ENCODE data around the gene SHPK.
"Not testable (repeated sequence)": the region's sequence is repeated elsewhere in the genome, so short reads cannot be mapped to it uniquely, and the experiment has no call there.

Gene SHPK

GRCh38 chr17:3583456-3583855 is 52.6 kb downstream of the SHPK start:
- DNase-seq (ENCODE audit: low read depth in 1 of 2, low spot score in 1 of 2), result no peak
- TF ChIP-seq, protein P1, sequence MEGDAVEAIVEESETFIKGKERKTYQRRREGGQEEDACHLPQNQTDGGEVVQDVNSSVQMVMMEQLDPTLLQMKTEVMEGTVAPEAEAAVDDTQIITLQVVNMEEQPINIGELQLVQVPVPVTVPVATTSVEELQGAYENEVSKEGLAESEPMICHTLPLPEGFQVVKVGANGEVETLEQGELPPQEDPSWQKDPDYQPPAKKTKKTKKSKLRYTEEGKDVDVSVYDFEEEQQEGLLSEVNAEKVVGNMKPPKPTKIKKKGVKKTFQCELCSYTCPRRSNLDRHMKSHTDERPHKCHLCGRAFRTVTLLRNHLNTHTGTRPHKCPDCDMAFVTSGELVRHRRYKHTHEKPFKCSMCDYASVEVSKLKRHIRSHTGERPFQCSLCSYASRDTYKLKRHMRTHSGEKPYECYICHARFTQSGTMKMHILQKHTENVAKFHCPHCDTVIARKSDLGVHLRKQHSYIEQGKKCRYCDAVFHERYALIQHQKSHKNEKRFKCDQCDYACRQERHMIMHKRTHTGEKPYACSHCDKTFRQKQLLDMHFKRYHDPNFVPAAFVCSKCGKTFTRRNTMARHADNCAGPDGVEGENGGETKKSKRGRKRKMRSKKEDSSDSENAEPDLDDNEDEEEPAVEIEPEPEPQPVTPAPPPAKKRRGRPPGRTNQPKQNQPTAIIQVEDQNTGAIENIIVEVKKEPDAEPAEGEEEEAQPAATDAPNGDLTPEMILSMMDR (IDR thresholded peaks at IDR 0.05; ENCODE audit: insufficient read depth, low read length), result no peak
- no peak for TF ChIP-seq POLR2AphosphoS5 (IDR thresholded peaks at IDR 0.05; ENCODE audit: low read depth)
- TF ChIP-seq GABPA (IDR thresholded peaks at IDR 0.05; ENCODE audit: low read depth), result no peak
- no peak for TF ChIP-seq SPI1 (IDR thresholded peaks at IDR 0.05; ENCODE audit: borderline replicate concordance, low read depth)
- no peak for TF ChIP-seq REST (IDR thresholded peaks at IDR 0.05; ENCODE audit: insufficient replicate concordance, low read depth)
- Histone ChIP-seq H3K27ac (replicated peaks) (no peak overlapping the region), H3K4me3 (replicated peaks; ENCODE audit: insufficient read depth, low read length) (no peak overlapping the region), H3K27me3 (ENCODE audit: insufficient read depth, poor library complexity, severe bottlenecking) (no peaks in the 10 kb centered on the region)

GRCh38 chr17:3582915-3583314 is 53.1 kb downstream of the SHPK start:
- H3K27me3 ChIP-seq (ENCODE audit: insufficient read depth, poor library complexity, severe bottlenecking), result no peaks in the 10 kb centered on the region
- no peak overlapping the region for H3K4me3 ChIP-seq (replicated peaks; ENCODE audit: insufficient read depth, low read length)
- no peak for DNase-seq (ENCODE audit: low read depth in 1 of 2, low spot score in 1 of 2)
- no peak overlapping the region for H3K27ac ChIP-seq (replicated peaks)
- TF ChIP-seq GABPA (IDR thresholded peaks at IDR 0.05; ENCODE audit: low read depth) (no peak), REST (IDR thresholded peaks at IDR 0.05; ENCODE audit: insufficient replicate concordance, low read depth) (no peak)
- TF ChIP-seq, protein P1 (IDR thresholded peaks at IDR 0.05; ENCODE audit: insufficient read depth, low read length), result no peak

GRCh38 chr17:3578667-3579066 is 57.4 kb downstream of the SHPK start:
- not testable (repeated sequence) for H3K27ac ChIP-seq (replicated peaks); H3K4me3 ChIP-seq (replicated peaks; ENCODE audit: insufficient read depth, low read length); H3K27me3 ChIP-seq (ENCODE audit: insufficient read depth, poor library complexity, severe bottlenecking); DNase-seq (ENCODE audit: low read depth in 1 of 2, low spot score in 1 of 2)

GRCh38 chr17:3576970-3577369 is 59.1 kb downstream of the SHPK start:
- DNase-seq (ENCODE audit: low read depth in 1 of 2, low spot score in 1 of 2), result no peak
- Histone ChIP-seq H3K27me3 (ENCODE audit: insufficient read depth, poor library complexity, severe bottlenecking) (no peaks in the 10 kb centered on the region), H3K4me3 (replicated peaks; ENCODE audit: insufficient read depth, low read length) (no peak overlapping the region), H3K27ac (replicated peaks) (no peak overlapping the region)
- TF ChIP-seq POLR2AphosphoS5 (IDR thresholded peaks at IDR 0.05; ENCODE audit: low read depth), result no peak
- TF ChIP-seq GABPA (IDR thresholded peaks at IDR 0.05; ENCODE audit: low read depth), result no peak
- TF ChIP-seq REST (IDR thresholded peaks at IDR 0.05; ENCODE audit: insufficient replicate concordance, low read depth), result no peak
- TF ChIP-seq, protein P1 (IDR thresholded peaks at IDR 0.05; ENCODE audit: insufficient read depth, low read length), result no peak
- TF ChIP-seq SPI1 (IDR thresholded peaks at IDR 0.05; ENCODE audit: borderline replicate concordance, low read depth), result no peak
